IPS-20b (cell line): ENCODE results near the gene FCHSD2.

Experiments used
- H3K27ac ChIP-seq: one replicate; pipeline ENCODE4 v1.5.1; 2013; ENCODE audit warnings: low read length
- H3K27me3 ChIP-seq: 2 replicates; pipeline ENCODE4 v1.6.1; 2013; ENCODE audit warnings: mild to moderate bottlenecking, low read length, inconsistent platforms; ENCODE audit not compliant: insufficient read depth
- H3K36me3 ChIP-seq: 2 replicates; pipeline ENCODE4 v1.6.1; 2013; ENCODE audit warnings: low read depth, mild to moderate bottlenecking, inconsistent platforms, low read length, moderate library complexity; ENCODE audit not compliant: insufficient read depth
- H3K4me1 ChIP-seq: 2 replicates; pipeline ENCODE4 v1.6.1; 2013; ENCODE audit warnings: mild to moderate bottlenecking, control low read depth, inconsistent platforms, low read length, moderate library complexity; ENCODE audit not compliant: insufficient read depth
- H3K4me3 ChIP-seq: 2 replicates; pipeline ENCODE4 v1.5.1; 2013; ENCODE audit warnings: mild to moderate bottlenecking, low read length, inconsistent platforms
- H3K9ac ChIP-seq: 2 replicates; pipeline ENCODE4 v1.6.1; 2013; ENCODE audit warnings: low read depth, mild to moderate bottlenecking, inconsistent platforms, low read length, moderate library complexity
- H3K9me3 ChIP-seq: 2 replicates; pipeline ENCODE4 v1.6.1; 2013; ENCODE audit warnings: mild to moderate bottlenecking, low read depth, low read length, inconsistent platforms; ENCODE audit not compliant: insufficient read depth

Gene FCHSD2

GRCh38 chr11:72848846-72849466, 293.2 kb downstream of the FCHSD2 start:
- no peaks in the 10 kb centered on the region for H3K27me3 ChIP-seq
- H3K4me3 ChIP-seq: no peak overlapping the region

DNA sequence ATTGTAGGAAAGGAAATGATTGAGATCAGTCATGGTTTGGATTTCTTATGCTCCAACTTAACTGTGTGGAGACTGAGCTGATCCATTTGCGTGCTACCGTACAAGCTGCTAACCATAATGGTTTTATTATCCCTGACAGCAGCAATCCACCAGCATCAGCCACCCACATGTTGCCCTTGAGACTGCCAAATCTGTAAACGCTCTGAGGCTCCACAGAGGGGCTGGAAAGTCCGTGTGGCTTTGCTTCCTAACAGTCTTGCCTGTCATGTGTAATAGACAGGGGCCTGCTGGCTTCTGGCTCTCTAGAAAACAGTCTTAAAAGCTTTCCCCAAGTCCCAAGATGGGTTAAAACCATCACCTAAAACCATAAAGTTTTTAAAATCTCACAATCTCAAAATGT, 297.8 kb downstream of the FCHSD2 start:
- no peak overlapping the region for H3K9ac ChIP-seq
- H3K4me1 ChIP-seq: no peaks in the 10 kb centered on the region
- no peaks in the 10 kb centered on the region for H3K27me3 ChIP-seq
- no peaks in the 10 kb centered on the region for H3K9me3 ChIP-seq
- H3K4me3 ChIP-seq: no peak overlapping the region
- no peak overlapping the region for H3K27ac ChIP-seq
- no peaks in the 10 kb centered on the region for H3K36me3 ChIP-seq

More at GRCh38 chr11:72848846-72849466, 293.2 kb downstream of the FCHSD2 start:
- no peak overlapping the region for H3K9ac ChIP-seq
- no peaks in the 10 kb centered on the region for H3K36me3 ChIP-seq
- no peaks in the 10 kb centered on the region for H3K4me1 ChIP-seq
- H3K27ac ChIP-seq: no peak overlapping the region
- no peaks in the 10 kb centered on the region for H3K9me3 ChIP-seq

GRCh38 chr11:72842653-72843330, 299.3 kb downstream of the FCHSD2 start:
- H3K4me3 ChIP-seq: no peak overlapping the region
- H3K27ac ChIP-seq: no peak overlapping the region
- H3K4me1 ChIP-seq: no peaks in the 10 kb centered on the region
- H3K9me3 ChIP-seq: no peaks in the 10 kb centered on the region
- H3K9ac ChIP-seq: no peak overlapping the region
- H3K36me3 ChIP-seq: 0 out of 2 replicates have a peak, but pooled peaks cover 4% of the 10 kb centered on the region
- no peaks in the 10 kb centered on the region for H3K27me3 ChIP-seq

- Histone ChIP-seq H3K4me1 (no peaks in the 10 kb centered on the region), H3K27ac (no peak overlapping the region), H3K4me3 (no peak overlapping the region), H3K36me3 (0 out of 2 replicates have a peak, but pooled peaks cover 4% of the 10 kb centered on the region), H3K9me3 (no peaks in the 10 kb centered on the region), H3K9ac (no peak overlapping the region), H3K27me3 (no peaks in the 10 kb centered on the region)
Observed at GRCh38 chr11:72842126-72842525, 300.0 kb downstream of the FCHSD2 start.

GRCh38 chr11:72841397-72841796, 300.7 kb downstream of the FCHSD2 start:
- H3K9ac ChIP-seq: no peak overlapping the region
- 0 out of 2 replicates have a peak, but pooled peaks cover 4% of the 10 kb centered on the region for H3K36me3 ChIP-seq
- no peaks in the 10 kb centered on the region for H3K27me3 ChIP-seq
- H3K9me3 ChIP-seq: no peaks in the 10 kb centered on the region
- H3K4me3 ChIP-seq: no peak overlapping the region
- H3K27ac ChIP-seq: no peak overlapping the region
- H3K4me1 ChIP-seq: no peaks in the 10 kb centered on the region

- Histone ChIP-seq H3K9ac (no peak overlapping the region), H3K4me1 (no peaks in the 10 kb centered on the region), H3K36me3 (0 out of 2 replicates have a peak, but pooled peaks cover 4% of the 10 kb centered on the region), H3K4me3 (no peak overlapping the region), H3K27me3 (no peaks in the 10 kb centered on the region), H3K27ac (no peak overlapping the region), H3K9me3 (no peaks in the 10 kb centered on the region)
Observed at GRCh38 chr11:72840780-72841179, 301.3 kb downstream of the FCHSD2 start.

DNA sequence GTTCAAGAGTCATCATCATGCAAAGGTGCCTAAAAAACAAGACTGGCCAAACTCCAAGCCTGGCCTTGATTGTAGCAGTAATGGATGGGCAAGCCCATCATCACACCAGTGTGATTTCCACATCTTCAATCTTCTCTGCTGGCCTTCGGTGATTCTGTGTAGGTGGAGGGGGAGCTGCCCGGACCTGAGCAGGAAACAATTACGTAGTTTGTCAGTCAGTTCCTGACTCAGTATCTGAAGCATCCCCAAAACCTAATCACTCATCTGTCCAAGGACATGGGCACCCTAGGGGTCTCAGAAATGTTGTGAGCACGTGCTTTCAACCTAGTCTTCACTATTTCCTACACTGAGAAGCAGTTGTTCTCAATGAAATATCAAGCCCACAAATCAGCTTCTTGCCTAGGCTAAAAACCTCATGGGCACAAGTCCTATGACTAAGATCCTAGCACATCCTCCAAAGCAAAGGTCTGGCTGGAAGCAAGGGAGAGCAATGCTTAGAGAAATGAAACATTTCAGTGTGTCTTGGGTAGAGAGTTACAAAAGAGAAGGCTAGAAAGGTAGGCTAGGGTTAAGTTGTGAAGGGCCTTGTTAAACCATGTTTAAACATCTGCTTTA, 303.3 kb downstream of the FCHSD2 start:
- Histone ChIP-seq H3K4me3 (no peak overlapping the region), H3K4me1 (no peaks in the 10 kb centered on the region), H3K27ac (no peak overlapping the region), H3K9me3 (no peaks in the 10 kb centered on the region), H3K9ac (no peak overlapping the region), H3K36me3 (0 out of 2 replicates have a peak, but pooled peaks cover 4% of the 10 kb centered on the region), H3K27me3 (no peaks in the 10 kb centered on the region)

DNA sequence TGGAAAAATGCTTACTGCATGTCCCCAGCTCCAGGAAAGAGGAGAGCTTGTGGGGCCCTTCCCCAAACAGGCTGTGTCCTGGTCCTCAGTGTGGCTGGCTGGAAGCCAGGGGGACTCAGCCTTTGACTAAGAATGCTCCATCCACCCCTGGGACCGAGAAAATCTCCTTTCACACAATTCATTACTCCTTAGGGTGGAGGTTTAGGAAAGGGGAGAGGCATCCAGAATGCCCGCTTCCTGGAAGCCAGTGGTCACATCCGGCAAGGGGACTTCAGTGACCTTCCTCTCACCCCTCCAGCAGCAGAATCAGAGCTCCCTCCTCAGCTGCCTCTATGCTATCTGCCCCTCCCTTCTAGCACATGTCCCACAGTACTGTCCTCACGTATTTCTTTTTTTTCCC, 306.0 kb downstream of the FCHSD2 start:
- H3K36me3 ChIP-seq: 0 out of 2 replicates have a peak, but pooled peaks cover 4% of the 10 kb centered on the region
- no peak overlapping the region for H3K9ac ChIP-seq
- H3K9me3 ChIP-seq: no peaks in the 10 kb centered on the region
- H3K27ac ChIP-seq: no peak overlapping the region
- peaks cover 6% of the 10 kb centered on the region; the same call in 1 of the 2 replicates for H3K4me1 ChIP-seq
- H3K27me3 ChIP-seq: no peaks in the 10 kb centered on the region; the same call in 1 of the 2 replicates
- H3K4me3 ChIP-seq: no peak overlapping the region

DNA sequence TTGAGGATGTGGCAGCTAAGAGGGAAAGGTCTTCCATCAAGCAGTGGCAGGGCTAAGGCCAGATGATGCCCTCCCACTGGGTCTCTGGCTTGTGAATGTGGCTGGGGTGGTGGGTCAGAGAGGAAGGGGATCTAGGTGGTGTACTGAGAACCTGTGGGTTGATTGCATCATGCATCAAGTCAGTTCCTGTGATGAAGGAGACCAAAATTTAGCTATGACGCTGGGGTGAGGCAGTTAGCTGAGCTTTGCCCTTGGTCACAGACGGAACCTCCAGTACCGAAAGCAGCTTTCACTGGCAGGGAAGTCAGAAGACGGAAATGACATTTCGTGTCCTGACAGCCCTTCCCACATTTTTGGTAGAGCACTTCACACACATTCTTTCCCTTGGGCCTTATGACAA, 307.2 kb downstream of the FCHSD2 start:
- Histone ChIP-seq H3K27ac (no peak overlapping the region), H3K36me3 (0 out of 2 replicates have a peak, but pooled peaks cover 4% of the 10 kb centered on the region), H3K9ac (no peak overlapping the region)

GRCh38 chr11:72833811-72834493, 308.2 kb downstream of the FCHSD2 start:
- no peaks in the 10 kb centered on the region; the same call in 1 of the 2 replicates for H3K27me3 ChIP-seq
- H3K9me3 ChIP-seq: no peaks in the 10 kb centered on the region
- H3K36me3 ChIP-seq: 0 out of 2 replicates have a peak, but pooled peaks cover 2% of the 10 kb centered on the region
- no peak overlapping the region for H3K9ac ChIP-seq
- H3K4me3 ChIP-seq: no peak overlapping the region
- no peak overlapping the region for H3K27ac ChIP-seq
- peaks cover 6% of the 10 kb centered on the region; the same call in 1 of the 2 replicates for H3K4me1 ChIP-seq

More for the DNA sequence above, 307.2 kb downstream of the FCHSD2 start:
- Histone ChIP-seq H3K27me3 (no peaks in the 10 kb centered on the region; the same call in 1 of the 2 replicates), H3K4me3 (no peak overlapping the region), H3K4me1 (peaks cover 6% of the 10 kb centered on the region; the same call in 1 of the 2 replicates), H3K9me3 (no peaks in the 10 kb centered on the region)

GRCh38 chr11:72833083-72833733, 308.9 kb downstream of the FCHSD2 start:
- no peak overlapping the region for H3K4me3 ChIP-seq

More at GRCh38 chr11:72833083-72833733, 308.9 kb downstream of the FCHSD2 start:
- Histone ChIP-seq H3K36me3 (no peaks in the 10 kb centered on the region), H3K27ac (no peak overlapping the region), H3K27me3 (no peaks in the 10 kb centered on the region; the same call in 1 of the 2 replicates), H3K9me3 (no peaks in the 10 kb centered on the region), H3K9ac (no peak overlapping the region), H3K4me1 (peaks cover 6% of the 10 kb centered on the region; the same call in 1 of the 2 replicates)
